OCI-LY1 (cell line): Measurements from ENCODE around the gene CHAT.

Source experiments
- H2AFZ ChIP-seq: fragments of 200-600 bp; sonication (generic), shearing (Covaris generic); 2 replicates; pipeline ENCODE4 v1.6.0; 2014; ENCODE audit warnings: antibody characterized with exemption, mild to moderate bottlenecking, low read length
- H3F3A ChIP-seq: fragments of 200-600 bp; sonication (generic), shearing (Covaris generic); 2 replicates; pipeline ENCODE4 v1.6.0; 2014; ENCODE audit warnings: mild to moderate bottlenecking, antibody characterized with exemption, low read length, moderate library complexity; ENCODE audit not compliant: insufficient read depth
- H3K27ac ChIP-seq: fragments of 200-600 bp; sonication (generic); 2 replicates; pipeline ENCODE4 v1.5.1; 2014; ENCODE audit warnings: low read length, mixed run types, mild to moderate bottlenecking, low read depth; ENCODE audit not compliant: poor library complexity, severe bottlenecking
- H3K27me3 ChIP-seq: fragments of 200-600 bp; sonication (generic); 2 replicates; pipeline ENCODE4 v1.6.0; 2014; ENCODE audit warnings: antibody characterized with exemption, mild to moderate bottlenecking, low read length, moderate library complexity; ENCODE audit not compliant: insufficient read depth
- H3K36me3 ChIP-seq: fragments of 200-600 bp; sonication (generic); 2 replicates; pipeline ENCODE4 v1.6.1; 2014; ENCODE audit warnings: mild to moderate bottlenecking, antibody characterized with exemption, low read length, moderate library complexity, mixed read lengths; ENCODE audit not compliant: insufficient read depth
- H3K4me1 ChIP-seq: fragments of 200-600 bp; sonication (generic); 2 replicates; pipeline ENCODE4 v1.5.1; 2014; ENCODE audit warnings: mild to moderate bottlenecking, low read length, moderate library complexity; ENCODE audit not compliant: insufficient read depth, severe bottlenecking
- H3K4me2 ChIP-seq: fragments of 200-600 bp; sonication (generic), shearing (Covaris generic); 2 replicates; pipeline ENCODE4 v1.6.1; 2014; ENCODE audit warnings: low read length
- H3K4me3 ChIP-seq: fragments of 200-600 bp; sonication (generic); 2 replicates; pipeline ENCODE4 v1.5.1; 2014; ENCODE audit warnings: low read length, low read depth, mild to moderate bottlenecking, mixed read lengths; ENCODE audit not compliant: poor library complexity, severe bottlenecking
- H3K79me2 ChIP-seq: fragments of 200-600 bp; shearing (Covaris generic); 2 replicates; pipeline ENCODE4 v1.6.1; 2016; ENCODE audit warnings: mixed run types, low read length, mixed read lengths; ENCODE audit not compliant: insufficient read depth
- H3K9ac ChIP-seq: fragments of 200-600 bp; sonication (generic), shearing (Covaris generic); 2 replicates; pipeline ENCODE4 v1.6.1; 2014; ENCODE audit warnings: mild to moderate bottlenecking, low read length, mixed read lengths
- H3K9me2 ChIP-seq: fragments of 200-600 bp; sonication (generic), shearing (Covaris generic); 2 replicates; pipeline ENCODE4 v1.6.1; 2014; ENCODE audit warnings: low read depth, mild to moderate bottlenecking, low read length, mixed read lengths
- H3K9me3 ChIP-seq: fragments of 200-600 bp; shearing (Covaris generic); 2 replicates; pipeline ENCODE4 v1.6.1; 2014; ENCODE audit warnings: low read length, mixed read lengths
- H4K20me1 ChIP-seq: fragments of 200-600 bp; sonication (generic), shearing (Covaris generic); 2 replicates; pipeline ENCODE4 v1.6.0; 2016; ENCODE audit warnings: mild to moderate bottlenecking, low read length; ENCODE audit not compliant: insufficient read depth
- CTCF ChIP-seq: fragments of 200-600 bp; sonication (generic), shearing (Covaris generic); IDR thresholded peaks from 2 replicates; pipeline ENCODE4 v1.5.1; 2017; ENCODE audit warnings: mild to moderate bottlenecking, antibody characterized with exemption, low read length, moderate library complexity, mixed read lengths
- EZH2 ChIP-seq: fragments of 200-600 bp; sonication (generic), shearing (Covaris generic); IDR thresholded peaks from 2 replicates; pipeline ENCODE4 v1.8.0; 2017; ENCODE audit warnings: borderline replicate concordance, mixed run types, mild to moderate bottlenecking, antibody characterized with exemption, low read length, moderate library complexity, mixed read lengths

The CHAT gene

GRCh38 chr10:49651039-49651835, 37.4 kb downstream of the CHAT start:
- H2AFZ ChIP-seq = no peak overlapping the region
- H3K27me3 ChIP-seq = 0 out of 2 replicates have a peak, but pooled peaks cover 2% of the 10 kb centered on the region
- H3K4me2 ChIP-seq = no peak overlapping the region
- TF ChIP-seq EZH2 = no peak
- no peak for TF ChIP-seq CTCF
- H3K9me3 ChIP-seq = no peaks in the 10 kb centered on the region
- no peak overlapping the region for H3K27ac ChIP-seq
- H3K4me3 ChIP-seq = no peak overlapping the region
- no peaks in the 10 kb centered on the region for H3K9me2 ChIP-seq
- H3K36me3 ChIP-seq = no peaks in the 10 kb centered on the region
- no peaks in the 10 kb centered on the region for H3K79me2 ChIP-seq
- peaks cover 5% of the 10 kb centered on the region for H3K4me1 ChIP-seq
- no peaks in the 10 kb centered on the region for H3F3A ChIP-seq
- no peaks in the 10 kb centered on the region for H4K20me1 ChIP-seq
- no peak overlapping the region for H3K9ac ChIP-seq

- Histone ChIP-seq H3K27ac (no peak overlapping the region), H3K36me3 (no peaks in the 10 kb centered on the region), H3K4me1 (peaks cover 5% of the 10 kb centered on the region), H2AFZ (no peak overlapping the region), H3K27me3 (0 out of 2 replicates have a peak, but pooled peaks cover 4% of the 10 kb centered on the region), H3K9me2 (no peaks in the 10 kb centered on the region), H3K4me2 (no peak overlapping the region), H3K79me2 (no peaks in the 10 kb centered on the region), H4K20me1 (no peaks in the 10 kb centered on the region), H3K9ac (no peak overlapping the region), H3K4me3 (no peak overlapping the region), H3F3A (no peaks in the 10 kb centered on the region), H3K9me3 (no peaks in the 10 kb centered on the region)
- no peak for TF ChIP-seq EZH2
- TF ChIP-seq CTCF = no peak
These were observed 38.1 kb downstream of the CHAT start for GRCh38 chr10:49651917-49652316.

DNA sequence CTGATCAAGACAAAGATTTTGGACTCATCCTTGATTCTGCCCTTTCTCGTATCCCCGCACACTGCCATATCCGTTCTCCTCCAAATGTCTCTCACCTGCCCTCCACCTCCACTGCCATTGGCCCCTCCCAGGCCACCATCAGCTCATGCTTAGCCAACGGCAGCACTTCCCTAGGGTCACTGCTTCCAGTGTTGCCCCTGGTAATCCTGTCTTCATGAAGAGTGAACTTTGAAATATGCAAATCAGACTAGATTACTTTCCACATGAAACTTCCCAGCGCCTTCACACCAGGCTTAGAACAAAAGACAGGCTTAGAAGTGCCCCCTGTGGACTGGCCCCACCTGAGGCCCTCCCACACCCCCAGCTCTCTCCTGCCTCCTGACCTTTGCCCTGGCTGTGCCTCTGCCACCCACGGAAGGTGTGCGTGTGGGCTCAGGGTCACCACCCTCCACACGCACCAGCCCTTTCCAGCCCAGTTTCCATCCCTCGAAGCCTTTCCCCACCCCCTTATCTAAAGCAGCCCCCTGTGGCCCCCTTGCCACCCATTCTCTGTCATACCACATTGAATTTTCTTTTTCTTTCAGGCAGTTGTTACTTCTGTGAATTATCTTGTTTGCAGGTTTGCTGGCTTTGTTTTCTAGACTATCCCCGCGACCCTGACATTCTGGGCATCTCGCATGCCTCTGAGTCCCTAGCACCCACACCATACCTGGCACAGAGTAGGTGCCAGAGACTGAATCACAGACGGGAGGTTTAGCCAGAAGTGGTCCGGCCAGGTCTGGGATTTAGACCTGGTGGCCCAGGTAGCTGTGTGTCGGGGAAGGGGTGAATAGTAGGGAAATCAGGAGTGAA, 38.8 kb downstream of the CHAT start:
- no peaks in the 10 kb centered on the region for H3K36me3 ChIP-seq
- 0 out of 2 replicates have a peak, but pooled peaks cover 4% of the 10 kb centered on the region for H3K27me3 ChIP-seq
- H3K4me1 ChIP-seq = peaks cover 5% of the 10 kb centered on the region
- no peak overlapping the region for H3K4me2 ChIP-seq
- H3K4me3 ChIP-seq = no peak overlapping the region
- TF ChIP-seq EZH2 (no peak), CTCF (no peak)
- no peak overlapping the region for H2AFZ ChIP-seq
- no peaks in the 10 kb centered on the region for H3K9me2 ChIP-seq
- no peaks in the 10 kb centered on the region for H3K9me3 ChIP-seq
- no peak overlapping the region for H3K9ac ChIP-seq
- no peak overlapping the region for H3K27ac ChIP-seq
- no peaks in the 10 kb centered on the region for H4K20me1 ChIP-seq
- H3K79me2 ChIP-seq = no peaks in the 10 kb centered on the region
- no peaks in the 10 kb centered on the region for H3F3A ChIP-seq
